Heart right ventricle (tissue), 16 donors: Measurements from ENCODE around the gene PGM1. TPM values are rescaled to one million over a fixed set of nuclear protein-coding genes. Genes with fewer than 3 reads are reported as not detected.

Experiments
- ATAC-seq, 8 donors: fragments of 200-7000 bp; cut with Tn5 transposase; one replicate each; pipeline ENCODE4 v1.9.1; 2020; ENCODE audit warnings: mild to moderate bottlenecking in 8 of 8, moderate library complexity in 8 of 8, moderate number of reproducible peaks in 1 of 8
- DNase-seq, 2 donors: peaks; one replicate each; pipeline ENCODE4 v3.0.0-alpha.2; 2020
- H3K27ac ChIP-seq, 10 donors: fragments of 200-600 bp; sonication (generic) in 2 of 10; one replicate each; pipeline versions ENCODE4 v1.5.0 to v1.8.0; 2020 to 2022; ENCODE audit warnings: mild to moderate bottlenecking in 3 of 10
- H3K27me3 ChIP-seq, 7 donors: fragments of 200-600 bp; one replicate each; pipeline ENCODE4 v1.8.0; 2021 to 2022; ENCODE audit warnings: mild to moderate bottlenecking in 2 of 7
- H3K36me3 ChIP-seq, 9 donors: fragments of 200-600 bp; sonication (generic) in 1 of 9; one replicate each; pipeline versions ENCODE4 v1.5.0 to v1.8.0; 2020 to 2022; ENCODE audit warnings: mild to moderate bottlenecking in 2 of 9
- H3K4me1 ChIP-seq, 9 donors: fragments of 200-600 bp; sonication (generic) in 1 of 9; one replicate each; pipeline versions ENCODE4 v1.5.0 to v1.8.0; 2020 to 2022; ENCODE audit warnings: mild to moderate bottlenecking in 4 of 9
- H3K4me3 ChIP-seq, 10 donors: fragments of 200-600 bp; sonication (generic) in 2 of 10; one replicate each; pipeline versions ENCODE4 v1.5.0 to v1.8.0; 2020 to 2022; ENCODE audit warnings: mild to moderate bottlenecking in 7 of 10, moderate library complexity in 2 of 10
- H3K9me3 ChIP-seq, 11 donors: fragments of 200-600 bp in 10 of 11; sonication (generic) in 2 of 11; one replicate each; pipeline versions ENCODE4 v1.5.0 to v1.8.0; 2013 to 2022; ENCODE audit warnings: mild to moderate bottlenecking in 2 of 11, control low read depth in 1 of 11, moderate library complexity in 1 of 11
- CTCF ChIP-seq, 9 donors: fragments of 200-600 bp; sonication (generic) in 2 of 9; IDR thresholded peaks; one replicate each; pipeline versions ENCODE4 v1.5.0 to v1.8.0; 2021 to 2022; ENCODE audit warnings: antibody characterized with exemption in 9 of 9, mild to moderate bottlenecking in 5 of 9, moderate library complexity in 1 of 9
- WGBS, 2 donors: extraction: QIAGEN DNeasy Blood & Tissue Kit; methylation state at CpG; one replicate each; pipeline ENCODE4 v1.1.7; 2013; ENCODE audit warnings: inconsistent platforms in 1 of 2; 5-methylcytosine and 5-hydroxymethylcytosine counted together
- intact Hi-C, 10 donors: fragments of 100-400 bp; cut with DNase I; formaldehyde crosslinking; loops; one replicate each; pipeline versions ENCODE4 v1.11.1 to v1.14.2; 2022
- polyA plus RNA-seq, 2 donors: library from polyadenylated mRNA; stranded (reverse); fragments of 200-250 nt; gene quantifications; one replicate each; pipeline ENCODE4 v1.2.3, GENCODE V29; 2013
- total RNA-seq, 10 donors: library from RNA; stranded (reverse); fragmentation: NEBNext Ultra II Directional in 3 of 10; extraction: Animal tissue kit (Norgen Biotek cat#: 25700) in 3 of 10; gene quantifications; one replicate each; pipeline versions ENCODE4 v1.2.1 to v1.2.4, GENCODE V29; 2021 to 2023
- donor health status: Arrhythmogenic right ventricular cardiomyopathy.
- donor health status: ischemic (EF 13 %, LVEDD 7.1; RV severe dilation, severe dysfunction).
- donor health status: healthy with polysubstance abuse.
- donor health status: DM: no; HTN: yes; CAD: no.
- donor health status: DM: no; HTN: no; CAD: no.
- donor health status: ischemic (EF 25% LVEDD 6.9; RV normal size, moderate dysfunction).
- donor health status: ischemic (EF 25% LVEDD 5.7; RV mildly dilated, moderate dysfunction).
- donor health status: healthy.
- donor health status: DM: yes; HTN: yes; CAD: no.
- donor health status: Ischemic cardiomyopathy.
- donor health status: ischemic (EF 35%, LVEDD 5.7; RV mildly dilated, moderate dysfunction).
- donor health status: nonischemic (EF 11% LVEDD 7.7; RV severe dilation, severe dysfunction).
- donor health status: DM: yes; HTN: yes; CAD: no.
- donor health status: PGD.
- donor health status: ischemic (EF 29% LVEDD 5.4; RV normal size, mild dysfunction).
- donor health status: nonischemic (EF 23%, LVEDD 6.1; RV moderate dilation, normal function).

PGM1 gene
- total and polyA plus RNA-seq, 12 donors = 20.4 to 363 (median 251) TPM

- Histone ChIP-seq H3K9me3 (no peaks in the 10 kb centered on the region), H3K4me3 (no peak overlapping the region), H3K36me3 (no peaks in the 10 kb centered on the region), H3K27ac (no peak overlapping the region), H3K4me1 (peaks cover 0 to 15% (median 3%) of the 10 kb centered on the region in 9 donors), H3K27me3 (no peaks in the 10 kb centered on the region)
- ATAC-seq = no peak
- intact Hi-C loops = loop anchor here in 4 of 10 donors (5.0 to 10.0 kb wide), 2 partner anchors 563 to 566 kb away; no protein-coding TSS in a partner anchor
- DNase-seq = no peak
- 87 to 92% methylated on average over 2 of the region's 2 CpGs for WGBS, 2 donors
- TF ChIP-seq CTCF (IDR thresholded peaks at IDR 0.05) = no peak
These were observed 85.9 kb downstream of the PGM1 start for GRCh38 chr1:63679076-63679475.

- WGBS, 2 donors = 89 to 94% methylated on average over 3 of the region's 3 CpGs
- Histone ChIP-seq H3K4me1 (peaks cover 0 to 10% (median 3%) of the 10 kb centered on the region in 9 donors), H3K36me3 (no peaks in the 10 kb centered on the region), H3K9me3 (no peaks in the 10 kb centered on the region), H3K27me3 (no peaks in the 10 kb centered on the region), H3K4me3 (no peak overlapping the region), H3K27ac (no peak overlapping the region)
- TF ChIP-seq CTCF (IDR thresholded peaks at IDR 0.05) = no peak
- DNase-seq = no peak
- intact Hi-C loops = loop anchor here in 4 of 10 donors (5.0 to 10.0 kb wide), 2 partner anchors 563 to 565 kb away; no protein-coding TSS in a partner anchor
- ATAC-seq = no peak
These were observed 86.4 kb downstream of the PGM1 start for GRCh38 chr1:63679589-63679988.

GRCh38 chr1:63682936-63683335 lies 89.7 kb downstream of the PGM1 start:
- H3K27me3 ChIP-seq = no peaks in the 10 kb centered on the region
- H3K36me3 ChIP-seq = no peaks in the 10 kb centered on the region
- ATAC-seq (no peak), DNase-seq (no peak)
- intact Hi-C loops = loop anchor here in 2 of 10 donors (10.0 kb wide), 2 partner anchors 452 to 472 kb away; no protein-coding TSS in a partner anchor
- no peaks in the 10 kb centered on the region for H3K9me3 ChIP-seq
- no peak for TF ChIP-seq CTCF (IDR thresholded peaks at IDR 0.05)
- WGBS, 2 donors = 77 to 90% methylated on average over 5 of the region's 5 CpGs
- no peaks in the 10 kb centered on the region for H3K4me1 ChIP-seq
- H3K27ac ChIP-seq = no peak overlapping the region
- H3K4me3 ChIP-seq = no peak overlapping the region

- no peaks in the 10 kb centered on the region for H3K27me3 ChIP-seq
- H3K9me3 ChIP-seq = no peaks in the 10 kb centered on the region
- 71 to 93% methylated on average over 3 of the region's 3 CpGs for WGBS, 2 donors
- ATAC-seq = no peak
- no peak overlapping the region for H3K27ac ChIP-seq
- intact Hi-C loops = loop anchor here in 2 of 10 donors (10.0 kb wide), 2 partner anchors 451 to 471 kb away; no protein-coding TSS in a partner anchor
- H3K4me3 ChIP-seq = no peak overlapping the region
- H3K4me1 ChIP-seq = peaks cover 0 to 3% (median 0%) of the 10 kb centered on the region in 9 donors
- no peaks in the 10 kb centered on the region for H3K36me3 ChIP-seq
- DNase-seq = no peak
- no peak for TF ChIP-seq CTCF (IDR thresholded peaks at IDR 0.05)
These were observed 90.5 kb downstream of the PGM1 start for GRCh38 chr1:63683759-63684158.
